A549 (cell line): ENCODE results near the gene CCL23.

Experiments
- POLR2A ChIP-seq: IDR thresholded peaks from 2 replicates; pipeline ENCODE4 v1.6.1; 2012; ENCODE audit warnings: mild to moderate bottlenecking, low read length
- RARB ChIP-seq: fragments of 250-450 bp; sonication (Bioruptor Pico); IDR thresholded peaks from 2 replicates; pipeline ENCODE4 v1.8.0; 2021; ENCODE audit warnings: mild to moderate bottlenecking, moderate library complexity
- SMC3 ChIP-seq: fragments of >200 bp; sonication (Bioruptor Twin); formaldehyde crosslinking; IDR thresholded peaks from 3 replicates; pipeline ENCODE4 v1.6.1; 2018; ENCODE audit warnings: inconsistent platforms
- TF ChIP-seq, protein P1 (sequence below): IDR thresholded peaks from 2 replicates; pipeline ENCODE4 v1.6.1; 2012

DNA sequence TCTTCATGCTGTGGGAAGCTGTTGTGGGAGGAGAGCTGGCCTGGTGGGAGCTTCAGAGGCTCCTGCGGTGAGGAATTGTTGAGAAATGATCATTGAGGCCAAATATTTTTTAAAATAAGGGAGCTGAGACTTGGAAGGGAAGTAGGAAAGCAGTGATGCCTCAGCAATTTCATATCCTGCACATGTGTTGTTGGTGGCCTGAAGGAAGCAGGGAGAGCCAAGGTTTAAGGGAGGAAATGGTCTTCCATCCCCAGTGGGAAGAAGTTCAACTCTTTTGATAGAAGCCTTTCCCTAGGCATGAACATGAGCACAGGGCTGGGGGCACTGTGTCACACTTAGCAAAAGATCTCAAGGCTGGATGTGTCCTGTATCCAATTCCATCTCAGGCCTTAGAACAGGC is 31.1 kb downstream of the CCL23 start, which contains the start of gene CCL14:
- TF ChIP-seq SMC3 (no peak), RARB (CRISPR knock-in tag) (no peak), POLR2A (no peak)
- TF ChIP-seq, protein P1, sequence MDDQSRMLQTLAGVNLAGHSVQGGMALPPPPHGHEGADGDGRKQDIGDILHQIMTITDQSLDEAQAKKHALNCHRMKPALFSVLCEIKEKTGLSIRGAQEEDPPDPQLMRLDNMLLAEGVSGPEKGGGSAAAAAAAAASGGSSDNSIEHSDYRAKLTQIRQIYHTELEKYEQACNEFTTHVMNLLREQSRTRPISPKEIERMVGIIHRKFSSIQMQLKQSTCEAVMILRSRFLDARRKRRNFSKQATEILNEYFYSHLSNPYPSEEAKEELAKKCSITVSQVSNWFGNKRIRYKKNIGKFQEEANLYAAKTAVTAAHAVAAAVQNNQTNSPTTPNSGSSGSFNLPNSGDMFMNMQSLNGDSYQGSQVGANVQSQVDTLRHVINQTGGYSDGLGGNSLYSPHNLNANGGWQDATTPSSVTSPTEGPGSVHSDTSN: no peak
